Stimulated activated CD8-positive, alpha-beta memory T cell treated with anti-CD3 and anti-CD28 coated beads, Interleukin-4, amount 100 ng/mL, for 24 hours (primary cell): ENCODE results near the gene MRM2.

Experiments
- DNase-seq: peaks from one replicate; pipeline ENCODE4 v3.0.0-alpha.2; 2020; ENCODE audit warnings: low read depth

Gene MRM2

GRCh38 chr7:2266911-2267310, 24.9 kb upstream of the MRM2 start:
- no peak for DNase-seq

DNA sequence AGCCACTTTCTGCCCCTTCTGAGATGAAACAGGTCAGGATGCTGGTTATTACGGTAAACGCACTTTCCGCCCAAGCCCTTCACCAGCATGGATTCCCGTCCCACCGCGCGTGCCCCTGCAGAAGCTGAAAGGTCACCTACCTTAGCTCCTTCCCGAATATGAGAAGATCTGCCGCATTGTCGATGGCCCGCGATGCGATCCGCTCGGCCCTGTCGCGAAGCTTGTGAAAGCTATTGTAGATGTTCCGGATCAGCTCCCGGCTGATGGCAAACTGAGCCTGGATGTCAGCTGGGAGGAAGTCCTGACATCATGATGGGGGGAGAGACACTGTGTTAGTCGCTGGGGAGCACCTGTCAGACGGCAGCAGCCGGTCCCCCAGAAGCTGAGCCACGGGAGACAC, 22.2 kb upstream of the MRM2 start:
- DNase-seq: no peak

DNA sequence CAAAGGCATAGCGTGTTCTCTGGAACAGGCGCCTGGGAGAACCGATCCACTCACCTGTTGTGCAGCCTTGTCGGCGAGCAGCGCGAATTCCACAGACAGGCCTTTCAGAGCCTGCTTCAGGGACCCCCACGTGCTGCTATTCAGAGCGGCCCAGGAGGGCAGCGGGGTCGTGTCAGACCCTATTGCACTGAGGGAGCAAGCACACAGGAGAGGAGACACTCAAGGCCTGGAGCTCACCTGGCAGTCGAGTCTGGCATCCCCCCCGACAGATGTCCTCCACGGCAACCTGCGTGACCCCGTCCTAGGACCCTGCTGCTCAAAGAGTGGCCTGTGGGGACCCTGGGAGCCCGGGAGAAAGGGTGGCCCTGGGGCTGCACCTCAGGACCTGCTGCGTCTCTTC, 21.2 kb upstream of the MRM2 start:
- no peak for DNase-seq

DNA sequence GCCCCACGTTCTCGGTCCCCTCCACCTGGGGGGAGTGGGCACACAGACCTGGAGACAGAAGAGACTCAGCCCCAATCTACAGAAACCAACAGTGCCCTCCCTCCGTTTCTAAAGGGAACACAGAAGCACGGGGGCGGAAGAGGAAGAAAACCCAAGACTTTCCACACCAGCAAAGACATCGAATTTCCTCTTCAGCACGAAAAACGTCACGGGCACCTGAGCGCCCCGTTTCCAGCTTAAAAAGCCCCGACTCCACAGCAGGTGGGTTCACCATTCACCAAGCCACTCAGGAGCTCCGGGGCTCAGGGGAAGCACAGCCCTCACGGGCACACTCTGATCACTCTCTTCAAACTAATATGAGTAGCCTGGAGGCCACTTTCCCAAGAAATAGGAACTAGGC, 19.6 kb upstream of the MRM2 start:
- no peak for DNase-seq

GRCh38 chr7:2260820-2261219, 18.8 kb upstream of the MRM2 start:
- no peak for DNase-seq

GRCh38 chr7:2259480-2259879, 17.5 kb upstream of the MRM2 start:
- no peak for DNase-seq

- no peak for DNase-seq
Observed at GRCh38 chr7:2258661-2259365, 16.8 kb upstream of the MRM2 start.

GRCh38 chr7:2257651-2258050, 15.6 kb upstream of the MRM2 start:
- DNase-seq: no peak

DNA sequence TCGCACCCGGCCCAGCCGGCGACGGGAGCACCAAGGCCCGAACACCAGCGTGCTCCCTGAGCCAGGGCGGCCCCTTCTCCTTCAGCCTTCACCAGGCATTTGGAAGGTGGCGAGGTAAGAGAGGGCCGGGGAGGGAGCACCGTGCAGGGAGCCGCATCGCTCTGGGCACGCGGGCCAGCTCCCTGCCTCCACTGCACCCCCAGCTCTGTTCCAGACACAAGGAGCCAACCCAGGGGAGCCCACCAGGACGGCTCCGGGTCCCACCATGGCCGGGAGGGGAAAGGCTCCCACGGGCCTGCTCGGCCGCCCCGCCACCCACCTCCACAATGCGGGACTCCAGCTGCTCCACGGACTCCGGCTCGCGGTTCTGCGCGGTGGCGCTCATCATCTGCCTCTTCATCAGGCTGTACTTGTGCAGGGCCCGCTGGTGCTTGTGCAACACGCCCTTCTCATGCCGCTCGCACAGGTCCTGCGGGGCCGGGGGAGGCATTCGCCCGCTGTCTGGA, 15.1 kb upstream of the MRM2 start:
- DNase-seq: no peak

DNA sequence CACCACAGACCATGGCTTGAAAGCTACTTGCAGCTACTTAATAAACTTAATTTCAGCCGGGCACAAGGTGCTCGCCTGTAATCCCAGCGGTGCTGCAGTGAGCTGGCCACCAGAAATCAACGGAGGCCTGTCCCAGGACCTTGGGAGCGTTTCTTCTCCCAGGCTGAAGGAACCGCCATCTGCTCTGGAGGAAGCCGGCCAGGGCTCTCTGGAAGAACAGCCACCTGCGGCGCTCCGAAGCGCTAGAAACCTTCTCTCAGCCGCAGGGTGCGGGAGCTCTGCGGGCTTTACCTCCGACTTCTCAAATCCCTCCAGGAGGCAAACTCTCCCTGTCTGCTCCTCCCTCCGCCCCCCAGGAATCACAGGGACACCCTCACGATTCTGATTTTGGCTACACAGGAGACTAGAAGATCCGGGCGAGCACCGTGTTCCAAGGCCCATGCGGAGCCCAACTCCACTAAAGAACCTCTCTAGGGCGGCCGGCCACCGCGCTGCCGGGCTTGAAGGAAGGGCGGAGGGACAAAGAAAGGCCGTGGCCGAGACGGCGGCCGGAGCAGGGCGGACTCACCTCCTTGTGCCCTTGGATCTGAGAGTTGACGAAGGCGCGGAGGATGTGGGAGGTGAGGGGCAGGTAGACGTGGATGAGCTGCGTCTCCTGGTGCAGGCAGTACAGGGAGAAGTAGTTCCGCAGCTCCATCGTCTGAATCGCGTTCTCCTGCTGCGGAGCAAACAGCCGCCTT, 14.5 kb upstream of the MRM2 start:
- DNase-seq: no peak

- DNase-seq: no peak
Observed at GRCh38 chr7:2255145-2256139, 13.4 kb upstream of the MRM2 start.

DNA sequence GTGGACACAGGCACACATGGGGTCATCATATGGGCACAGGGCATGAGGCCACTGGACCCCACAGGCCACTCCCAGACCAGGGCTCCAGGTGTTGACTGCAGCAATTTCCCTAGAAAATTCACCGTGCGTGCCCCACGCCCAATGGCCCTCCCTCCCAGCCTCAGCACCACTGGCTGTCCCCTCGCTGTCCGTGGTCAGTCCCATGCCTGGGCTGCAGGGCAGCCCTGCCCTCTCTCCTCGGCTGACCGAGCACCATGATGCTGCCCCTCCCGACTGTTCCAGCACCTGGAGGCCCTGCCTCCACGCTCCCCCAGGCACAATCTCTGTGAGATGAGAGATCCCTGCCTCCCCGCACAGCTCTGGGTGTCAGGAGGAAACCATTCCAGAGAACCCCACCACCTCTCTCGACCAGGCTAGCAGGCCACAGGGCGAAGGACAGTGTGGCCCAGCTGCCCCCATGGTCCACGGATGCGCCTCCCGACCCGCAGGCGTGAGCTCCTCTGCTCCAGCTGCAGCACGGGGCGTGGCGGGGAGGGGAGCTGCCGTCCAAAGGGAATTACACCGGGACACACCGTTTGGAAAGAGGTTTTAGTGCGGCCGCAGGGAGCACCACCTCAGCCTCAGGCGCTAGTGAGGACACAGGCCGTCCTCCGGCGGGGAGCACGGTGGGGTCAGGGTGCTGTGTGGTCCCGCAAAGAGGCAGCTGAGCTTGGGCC, 12.6 kb upstream of the MRM2 start:
- DNase-seq: no peak

- no peak for DNase-seq
Observed at GRCh38 chr7:2253525-2254244, 11.7 kb upstream of the MRM2 start.

DNA sequence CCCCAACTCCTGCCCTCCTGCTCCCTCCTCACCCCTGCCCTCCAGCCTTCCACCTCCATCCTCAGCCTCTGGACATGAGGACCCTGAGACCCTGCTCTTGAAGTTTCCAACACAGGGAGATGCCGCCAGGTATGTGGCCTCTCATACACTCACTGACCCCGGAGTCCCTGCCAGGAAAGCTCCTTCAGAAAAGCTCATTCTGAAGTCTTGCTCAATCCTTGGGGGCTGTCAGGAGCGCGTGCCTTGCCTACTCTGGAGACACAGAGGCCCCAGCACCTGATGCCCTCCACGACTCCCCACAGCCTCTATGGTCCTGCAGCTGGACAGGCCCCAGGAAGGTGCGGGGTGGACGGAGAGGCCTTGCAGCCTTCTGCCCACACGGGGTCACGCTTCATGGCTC, 11.0 kb upstream of the MRM2 start:
- no peak for DNase-seq

- DNase-seq: no peak
Observed at GRCh38 chr7:2251841-2252771, 10.1 kb upstream of the MRM2 start.

- DNase-seq: no peak
Observed at GRCh38 chr7:2251381-2251780, 9.4 kb upstream of the MRM2 start.

DNA sequence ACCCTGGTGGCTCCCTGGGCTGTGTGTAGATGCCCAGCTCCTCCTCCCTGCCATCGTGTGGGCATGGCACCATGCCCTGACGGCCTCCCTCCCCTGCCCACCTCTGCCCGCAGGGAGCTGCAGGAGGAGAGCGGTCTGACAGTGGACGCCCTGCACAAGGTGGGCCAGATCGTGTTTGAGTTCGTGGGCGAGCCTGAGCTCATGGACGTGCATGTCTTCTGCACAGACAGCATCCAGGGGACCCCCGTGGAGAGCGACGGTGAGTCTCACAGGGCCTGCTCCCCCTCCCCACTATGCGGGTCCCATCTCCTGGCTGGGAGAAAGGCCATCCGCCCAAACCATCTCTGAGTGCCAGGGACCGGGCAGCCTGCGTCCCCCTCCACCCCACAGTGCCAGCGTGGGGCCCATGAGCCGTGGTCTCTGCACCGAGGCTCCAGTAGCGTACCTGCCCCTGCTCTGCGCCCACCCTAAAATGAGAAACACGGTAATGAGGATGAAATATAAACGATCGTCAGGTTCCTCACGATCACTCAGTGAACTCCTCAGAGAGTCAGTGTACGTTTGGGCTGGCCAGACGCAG, 7.8 kb upstream of the MRM2 start:
- no peak for DNase-seq

GRCh38 chr7:2248984-2249694, 7.1 kb upstream of the MRM2 start:
- DNase-seq: peak; percentile 16
